HCT116 (cell line): Measurements from ENCODE around the gene ZIC5. TPM values are rescaled to one million over a fixed set of nuclear protein-coding genes. Genes with fewer than 3 reads are reported as not detected.

ENCODE experiments used
- ATAC-seq: fragments of 200-7000 bp; cut with Tn5 transposase; 2 replicates; pipeline ENCODE4 v1.9.1; 2020; ENCODE audit warnings: mild to moderate bottlenecking, moderate library complexity
- BruUV-seq: library from RNA; stranded (reverse); fragments of 400-500 nt; replicated peaks from 2 replicates; lab custom pipeline; 2021; lab: Mats Ljungman, UMichigan
- CTCF ChIA-PET: fragments of 300-600 bp; sonication (Branson Sonifier 250); formaldehyde crosslinking; loops from one replicate; lab custom pipeline; 2021; ENCODE audit warnings: antibody characterized with exemption; lab: Charles Lee
- POLR2A ChIA-PET: fragments of 300-600, 350-600 bp; sonication (Branson Sonifier 250); formaldehyde crosslinking; loops from one replicate; lab custom pipeline; 2021; ENCODE audit warnings: antibody characterized with exemption; lab: Charles Lee
- RAD21 ChIA-PET, 2 experiments: fragments of 300-600 bp; sonication (Branson Sonifier 250); formaldehyde crosslinking; loops; one replicate each; lab custom pipeline; 2023; ENCODE audit warnings: low total read pairs in 2 of 2; ENCODE audit not compliant: uncharacterized antibody in 2 of 2, unreplicated experiment in 2 of 2, low non-redundant PET in 1 of 2; lab: Charles Lee
- DNase-seq: peaks from one replicate; pipeline ENCODE4 v3.0.0-alpha.2; 2010; ENCODE audit warnings: low read depth, low spot score
- H2AFZ ChIP-seq: fragments of 200-600 bp; shearing (Covaris generic), sonication (generic); 2 replicates; pipeline ENCODE4 v1.6.1; 2017; ENCODE audit warnings: low read depth, mixed run types, mixed read lengths, antibody characterized with exemption, low read length; ENCODE audit not compliant: poor library complexity, severe bottlenecking
- H3K27ac ChIP-seq: 2 replicates; pipeline ENCODE4 v1.5.1; 2012; ENCODE audit warnings: low read depth, low read length
- H3K27me3 ChIP-seq: fragments of 200-600 bp; sonication (generic); 2 replicates; pipeline ENCODE4 v1.6.1; 2016; ENCODE audit warnings: mixed run types, low read length, mixed read lengths; ENCODE audit not compliant: insufficient read depth
- H3K36me3 ChIP-seq, 2 experiments: fragments of 200-500 bp in 1 of 2; fragments of 200-600 bp in 1 of 2; sonication (Bioruptor generic) in 1 of 2; sonication (generic) in 1 of 2; 2 replicates each; pipeline versions ENCODE4 v1.5.1 to v1.6.1; 2014 to 2016; ENCODE audit warnings: low read length in 2 of 2, inconsistent platforms in 1 of 2, mixed read lengths in 1 of 2, mixed run types in 1 of 2; ENCODE audit not compliant: insufficient read depth in 2 of 2, control insufficient read depth in 1 of 2
- H3K4me1 ChIP-seq, 2 experiments: fragments of 200-600 bp in 1 of 2; sonication (generic) in 1 of 2; 2 replicates each; pipeline versions ENCODE4 v1.5.1 to v1.6.1; 2012 to 2017; ENCODE audit warnings: low read length in 2 of 2, inconsistent platforms in 1 of 2, mild to moderate bottlenecking in 1 of 2, mixed read lengths in 1 of 2, mixed run types in 1 of 2, moderate library complexity in 1 of 2; ENCODE audit not compliant: insufficient read depth in 2 of 2, control insufficient read depth in 1 of 2
- H3K4me2 ChIP-seq: fragments of 200-600 bp; sonication (generic); 2 replicates; pipeline ENCODE4 v1.6.1; 2017; ENCODE audit warnings: mixed run types, low read length, mixed read lengths
- H3K4me3 ChIP-seq, 2 experiments: fragments of 200-600 bp in 1 of 2; sonication (generic) in 1 of 2; replicated peaks in 1 of 2; 2 replicates each; pipeline ENCODE4 v1.5.1; 2011 to 2016; ENCODE audit warnings: low read length in 2 of 2, control low read depth in 1 of 2, low read depth in 1 of 2, mild to moderate bottlenecking in 1 of 2, mixed read lengths in 1 of 2, mixed run types in 1 of 2
- H3K79me2 ChIP-seq: fragments of 200-600 bp; sonication (generic); 2 replicates; pipeline ENCODE4 v1.6.1; 2017; ENCODE audit warnings: mild to moderate bottlenecking, mixed run types, low read length, moderate library complexity, mixed read lengths; ENCODE audit not compliant: insufficient read depth
- H3K9ac ChIP-seq: fragments of 200-600 bp; sonication (generic); 2 replicates; pipeline ENCODE4 v1.6.1; 2016; ENCODE audit warnings: low read length, mixed read lengths
- H3K9me2 ChIP-seq: fragments of 200-600 bp; sonication (generic), shearing (Covaris generic); 2 replicates; pipeline ENCODE4 v1.6.1; 2017; ENCODE audit warnings: mixed run types, mild to moderate bottlenecking, moderate library complexity; ENCODE audit not compliant: insufficient read depth
- H3K9me3 ChIP-seq, 2 experiments: fragments of 200-500 bp in 1 of 2; fragments of 200-600 bp in 1 of 2; sonication (Bioruptor generic) in 1 of 2; sonication (generic) in 1 of 2; 2 replicates each; pipeline ENCODE4 v1.6.1; 2014 to 2017; ENCODE audit warnings: low read length in 2 of 2, mixed read lengths in 2 of 2, inconsistent platforms in 1 of 2, low read depth in 1 of 2, mild to moderate bottlenecking in 1 of 2, mixed run types in 1 of 2, moderate library complexity in 1 of 2; ENCODE audit not compliant: control insufficient read depth in 1 of 2, insufficient read depth in 1 of 2
- H4K20me1 ChIP-seq: fragments of 200-600 bp; sonication (generic), shearing (Covaris generic); 2 replicates; pipeline ENCODE4 v1.6.1; 2017; ENCODE audit warnings: mixed run types, mild to moderate bottlenecking, moderate library complexity; ENCODE audit not compliant: insufficient read depth
- ATF3 ChIP-seq: IDR thresholded peaks from 2 replicates; pipeline ENCODE4 v1.6.1; 2012
- CBX3 ChIP-seq: IDR thresholded peaks from 2 replicates; pipeline ENCODE4 v1.6.1; 2012; ENCODE audit warnings: low read depth
- CTCF ChIP-seq, 3 experiments: fragments of 200-600 bp in 1 of 3; sonication (generic) in 1 of 3; IDR thresholded peaks in 2 of 3; conservative IDR thresholded peaks in 1 of 3; 2 replicates each; pipeline ENCODE4 v1.5.1; 2012 to 2017; ENCODE audit warnings: low read depth in 2 of 3, low read length in 2 of 3, antibody characterized with exemption in 1 of 3, borderline replicate concordance in 1 of 3, control low read depth in 1 of 3, mild to moderate bottlenecking in 1 of 3, mixed read lengths in 1 of 3, mixed run types in 1 of 3, moderate library complexity in 1 of 3; ENCODE audit not compliant: insufficient read depth in 1 of 3
- EZH2 ChIP-seq: fragments of 200-600 bp; sonication (generic); IDR thresholded peaks from 2 replicates; pipeline ENCODE4 v1.6.1; 2017; ENCODE audit warnings: antibody characterized with exemption, mixed run types
- FOSL1 ChIP-seq: IDR thresholded peaks from 2 replicates; pipeline ENCODE4 v1.6.1; 2012; ENCODE audit warnings: low read depth
- JUND ChIP-seq: IDR thresholded peaks from 2 replicates; pipeline ENCODE4 v1.6.1; 2012
- MAX ChIP-seq: IDR thresholded peaks from 2 replicates; pipeline ENCODE4 v1.6.1; 2012
- POLR2A ChIP-seq: IDR thresholded peaks from 2 replicates; pipeline ENCODE4 v1.7.0; 2011; ENCODE audit warnings: borderline replicate concordance; ENCODE audit not compliant: insufficient read depth, insufficient read length; ENCODE audit errors: extremely low read depth
- RAD21 ChIP-seq: IDR thresholded peaks from 2 replicates; pipeline ENCODE4 v1.6.1; 2012; ENCODE audit warnings: low read depth, mild to moderate bottlenecking
- REST ChIP-seq: IDR thresholded peaks from 2 replicates; pipeline ENCODE4 v1.6.1; 2012; ENCODE audit warnings: low read depth
- SRF ChIP-seq: IDR thresholded peaks from 2 replicates; pipeline ENCODE4 v1.6.1; 2012; ENCODE audit warnings: low read depth
- TCF7L2 ChIP-seq: IDR thresholded peaks from 2 replicates; pipeline ENCODE4 v1.7.0; 2011; ENCODE audit warnings: borderline replicate concordance, inconsistent platforms; ENCODE audit not compliant: insufficient read depth, insufficient read length; ENCODE audit errors: extremely low read depth
- YY1 ChIP-seq: IDR thresholded peaks from 2 replicates; pipeline ENCODE4 v1.6.1; 2011; ENCODE audit warnings: low read length, low read depth, moderate library complexity, mild to moderate bottlenecking; ENCODE audit not compliant: insufficient replicate concordance; ENCODE audit errors: extremely low read depth
- ZFX ChIP-seq: fragments of 450-650 bp; IDR thresholded peaks from 2 replicates; pipeline ENCODE4 v1.6.1; 2017
- intact Hi-C: fragments of 100-400 bp; cut with micrococcal nuclease; formaldehyde crosslinking; loops from 2 replicates; pipeline ENCODE4 v1.10.0; 2022
- total RNA-seq: library from RNA; stranded (reverse); gene quantifications from one replicate; pipeline ENCODE4 v1.2.1, GENCODE V29; 2021; ENCODE audit not compliant: unreplicated experiment

Gene ZIC5
- total RNA-seq, 1 experiment from 2014 or later = 10.3 TPM

- no peak for TF ChIP-seq CTCF (IDR thresholded peaks at IDR 0.05 in 2 of 3, conservative IDR thresholded peaks at IDR 0.05 in 1 of 3; ENCODE audit: borderline replicate concordance in 1 of 3, insufficient read depth in 1 of 3, low read depth in 2 of 3, low read length in 2 of 3)
- no peak for TF ChIP-seq REST
- TF ChIP-seq MAX = no peak
- no peak for TF ChIP-seq JUND
- TF ChIP-seq TCF7L2 = no peak
- TF ChIP-seq CBX3 = no peak
- TF ChIP-seq ZFX = no peak
Observed at GRCh38 chr13:99948411-99948810, 23.2 kb downstream of the ZIC5 start (continued).

GRCh38 chr13:99947666-99948065 is 23.9 kb downstream of the ZIC5 start:
- no TSS peak for BruUV-seq
- H3K4me3 ChIP-seq = no peak overlapping the region
- H3K36me3 ChIP-seq = no peaks in the 10 kb centered on the region
- peaks cover 4 to 6% of the 10 kb centered on the region in 2 experiments; a peak in 2 of 4 replicates for H3K4me1 ChIP-seq
- H3K27ac ChIP-seq = no peak overlapping the region
- RAD21 ChIA-PET = no interaction called here
- H3K9ac ChIP-seq = no peak overlapping the region
- no peaks in the 10 kb centered on the region for H3K79me2 ChIP-seq
- H2AFZ ChIP-seq = no peak overlapping the region
- DNase-seq = no peak
- no peak for ATAC-seq
- no peak overlapping the region for H3K4me2 ChIP-seq
- intact Hi-C loops = no loop called here
- POLR2A ChIA-PET = no interaction called here
- CTCF ChIA-PET = no interaction called here
- no peaks in the 10 kb centered on the region for H3K27me3 ChIP-seq
- no peaks in the 10 kb centered on the region for H3K9me3 ChIP-seq
- H4K20me1 ChIP-seq = no peaks in the 10 kb centered on the region
- H3K9me2 ChIP-seq = no peaks in the 10 kb centered on the region
- no peak for TF ChIP-seq POLR2A
- TF ChIP-seq REST = no peak
- no peak for TF ChIP-seq RAD21
- no peak for TF ChIP-seq ATF3
- no peak for TF ChIP-seq MAX
- no peak for TF ChIP-seq YY1
- no peak for TF ChIP-seq FOSL1
- TF ChIP-seq TCF7L2 = no peak
- TF ChIP-seq SRF = no peak
- TF ChIP-seq EZH2 = no peak
